ENCODE data around the gene MAST4.

MAST4 gene

DNA sequence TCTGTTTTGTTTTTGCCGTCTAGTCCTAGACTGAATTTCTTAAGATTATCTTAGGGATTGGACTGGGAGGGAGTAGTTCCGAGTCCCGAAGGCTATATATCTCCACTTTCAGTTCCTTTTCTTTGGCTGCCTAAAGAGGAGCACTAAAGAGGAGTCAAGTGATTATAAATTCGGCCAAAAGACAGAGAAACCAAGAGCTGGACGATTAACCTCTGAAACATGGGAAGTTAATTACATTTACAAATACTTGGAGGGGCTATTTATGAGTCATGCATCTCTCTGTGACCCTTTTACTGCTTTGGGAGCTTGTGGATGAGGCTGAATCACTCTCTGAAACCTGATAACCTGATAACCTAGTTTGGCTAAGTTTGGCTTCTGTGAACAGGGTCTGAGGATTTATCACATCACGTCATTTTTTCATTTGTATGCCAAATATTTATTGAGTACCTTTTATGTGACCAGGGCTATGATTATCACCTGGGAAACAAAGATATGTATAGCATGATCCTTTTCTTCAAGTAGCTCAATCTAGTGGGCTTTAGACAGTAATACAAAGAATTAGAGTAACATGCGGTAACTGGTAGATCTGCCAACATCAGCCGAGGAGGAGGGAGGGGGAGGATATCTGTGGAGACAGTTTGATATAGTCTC is 419.5 kb downstream of the MAST4 start (continued):
- no peak for TF ChIP-seq GLIS2 (tag by site-specific recombination; IDR thresholded peaks at IDR 0.05)
- TF ChIP-seq, protein P1, sequence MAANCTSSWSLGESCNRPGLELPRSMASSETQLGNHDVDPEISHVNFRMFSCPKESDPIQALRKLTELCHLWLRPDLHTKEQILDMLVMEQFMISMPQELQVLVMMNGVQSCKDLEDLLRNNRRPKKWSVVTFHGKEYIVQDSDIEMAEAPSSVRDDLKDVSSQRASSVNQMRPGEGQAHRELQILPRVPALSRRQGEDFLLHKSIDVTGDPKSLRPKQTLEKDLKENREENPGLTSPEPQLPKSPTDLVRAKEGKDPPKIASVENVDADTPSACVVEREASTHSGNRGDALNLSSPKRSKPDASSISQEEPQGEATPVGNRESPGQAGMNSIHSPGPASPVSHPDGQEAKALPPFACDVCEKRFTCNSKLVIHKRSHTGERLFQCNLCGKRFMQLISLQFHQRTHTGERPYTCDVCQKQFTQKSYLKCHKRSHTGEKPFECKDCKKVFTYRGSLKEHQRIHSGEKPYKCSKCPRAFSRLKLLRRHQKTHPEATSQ (tag by site-specific recombination; IDR thresholded peaks at IDR 0.05), result peak; percentile 16; the same call in 1 of the 2 replicates
- peak; percentile 85 for TF ChIP-seq KLF10 (tag by site-specific recombination; IDR thresholded peaks at IDR 0.05)
- TF ChIP-seq ZBTB6 (tag by site-specific recombination; IDR thresholded peaks at IDR 0.05), result 0 out of 2 replicates have a peak, but pooled peaks have one; percentile 8
- TF ChIP-seq SP2 (tag by site-specific recombination; IDR thresholded peaks at IDR 0.05), result no peak
- TF ChIP-seq ZNF843 (tag by site-specific recombination; IDR thresholded peaks at IDR 0.05), result peak; percentile 97
- 0 out of 2 replicates have a peak, but pooled peaks have one; percentile 48 for TF ChIP-seq MYNN (tag by site-specific recombination; IDR thresholded peaks at IDR 0.05; ENCODE audit: borderline replicate concordance)
- TF ChIP-seq KLF7 (tag by site-specific recombination; IDR thresholded peaks at IDR 0.05; ENCODE audit: borderline replicate concordance), result no peak
- TF ChIP-seq RBAK (tag by site-specific recombination; IDR thresholded peaks at IDR 0.05), result no peak
- TF ChIP-seq, protein P2, sequence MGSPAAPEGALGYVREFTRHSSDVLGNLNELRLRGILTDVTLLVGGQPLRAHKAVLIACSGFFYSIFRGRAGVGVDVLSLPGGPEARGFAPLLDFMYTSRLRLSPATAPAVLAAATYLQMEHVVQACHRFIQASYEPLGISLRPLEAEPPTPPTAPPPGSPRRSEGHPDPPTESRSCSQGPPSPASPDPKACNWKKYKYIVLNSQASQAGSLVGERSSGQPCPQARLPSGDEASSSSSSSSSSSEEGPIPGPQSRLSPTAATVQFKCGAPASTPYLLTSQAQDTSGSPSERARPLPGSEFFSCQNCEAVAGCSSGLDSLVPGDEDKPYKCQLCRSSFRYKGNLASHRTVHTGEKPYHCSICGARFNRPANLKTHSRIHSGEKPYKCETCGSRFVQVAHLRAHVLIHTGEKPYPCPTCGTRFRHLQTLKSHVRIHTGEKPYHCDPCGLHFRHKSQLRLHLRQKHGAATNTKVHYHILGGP (tag by site-specific recombination; IDR thresholded peaks at IDR 0.05), result no peak
- TF ChIP-seq ZNF549 (tag by site-specific recombination; IDR thresholded peaks at IDR 0.05), result no peak
- TF ChIP-seq, protein P3, sequence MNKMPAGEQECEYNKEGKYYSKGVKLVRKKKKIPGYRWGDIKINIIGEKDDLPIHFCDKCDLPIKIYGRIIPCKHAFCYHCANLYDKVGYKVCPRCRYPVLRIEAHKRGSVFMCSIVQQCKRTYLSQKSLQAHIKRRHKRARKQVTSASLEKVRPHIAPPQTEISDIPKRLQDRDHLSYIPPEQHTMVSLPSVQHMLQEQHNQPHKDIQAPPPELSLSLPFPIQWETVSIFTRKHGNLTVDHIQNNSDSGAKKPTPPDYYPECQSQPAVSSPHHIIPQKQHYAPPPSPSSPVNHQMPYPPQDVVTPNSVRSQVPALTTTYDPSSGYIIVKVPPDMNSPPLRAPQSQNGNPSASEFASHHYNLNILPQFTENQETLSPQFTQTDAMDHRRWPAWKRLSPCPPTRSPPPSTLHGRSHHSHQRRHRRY (tag by site-specific recombination; IDR thresholded peaks at IDR 0.05), result no peak
- TF ChIP-seq ZNF658 (tag by site-specific recombination; IDR thresholded peaks at IDR 0.05), result no peak
- TF ChIP-seq ZNF776 (tag by site-specific recombination; IDR thresholded peaks at IDR 0.05; ENCODE audit: borderline replicate concordance), result no peak
- TF ChIP-seq BCL11A (tag by site-specific recombination; IDR thresholded peaks at IDR 0.05; ENCODE audit: low read depth), result peak; percentile 97
- peak; percentile 94 for TF ChIP-seq TRIM28 (IDR thresholded peaks at IDR 0.05; ENCODE audit: borderline replicate concordance, low read length)
- TF ChIP-seq ZNF623 (tag by site-specific recombination; IDR thresholded peaks at IDR 0.05), result no peak
- 0 out of 2 replicates have a peak, but pooled peaks have one; percentile 28 for TF ChIP-seq ZSCAN16 (tag by site-specific recombination; IDR thresholded peaks at IDR 0.05)
- peak; percentile 66 for TF ChIP-seq WT1 (tag by site-specific recombination; IDR thresholded peaks at IDR 0.05)
- no peak for TF ChIP-seq ZNF169 (tag by site-specific recombination; IDR thresholded peaks at IDR 0.05)
- no peak for TF ChIP-seq ZNF221 (tag by site-specific recombination; IDR thresholded peaks at IDR 0.05; ENCODE audit: borderline replicate concordance)
- TF ChIP-seq ZNF704 (tag by site-specific recombination; IDR thresholded peaks at IDR 0.05), result no peak
- no peak for TF ChIP-seq ZNF311 (tag by site-specific recombination; IDR thresholded peaks at IDR 0.05; ENCODE audit: borderline replicate concordance)
- TF ChIP-seq ZBTB1 (tag by site-specific recombination; IDR thresholded peaks at IDR 0.05), result no peak; the same call in 1 of the 2 replicates
- no peak for TF ChIP-seq ZNF223 (tag by site-specific recombination; IDR thresholded peaks at IDR 0.05)
- TF ChIP-seq, protein P4, sequence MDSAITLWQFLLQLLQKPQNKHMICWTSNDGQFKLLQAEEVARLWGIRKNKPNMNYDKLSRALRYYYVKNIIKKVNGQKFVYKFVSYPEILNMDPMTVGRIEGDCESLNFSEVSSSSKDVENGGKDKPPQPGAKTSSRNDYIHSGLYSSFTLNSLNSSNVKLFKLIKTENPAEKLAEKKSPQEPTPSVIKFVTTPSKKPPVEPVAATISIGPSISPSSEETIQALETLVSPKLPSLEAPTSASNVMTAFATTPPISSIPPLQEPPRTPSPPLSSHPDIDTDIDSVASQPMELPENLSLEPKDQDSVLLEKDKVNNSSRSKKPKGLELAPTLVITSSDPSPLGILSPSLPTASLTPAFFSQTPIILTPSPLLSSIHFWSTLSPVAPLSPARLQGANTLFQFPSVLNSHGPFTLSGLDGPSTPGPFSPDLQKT (IDR thresholded peaks at IDR 0.05; ENCODE audit: borderline replicate concordance, low read depth, low read length), result no peak
- no peak for TF ChIP-seq ZNF174 (tag by site-specific recombination; IDR thresholded peaks at IDR 0.05)
- peak; percentile 66 for TF ChIP-seq ZBTB44 (tag by site-specific recombination; IDR thresholded peaks at IDR 0.05)
- no peak for TF ChIP-seq ZNF280C (tag by site-specific recombination; IDR thresholded peaks at IDR 0.05)
